HEK293T (cell line): ENCODE data around the gene THSD4.

Experiments used
- BHLHE40 ChIP-seq: fragments of 450-650 bp; IDR thresholded peaks from 2 replicates; pipeline ENCODE4 v1.6.1; 2016; ENCODE audit warnings: mild to moderate bottlenecking, moderate library complexity, borderline replicate concordance
- ELF4 ChIP-seq: fragments of 450-650 bp; IDR thresholded peaks from 2 replicates; pipeline ENCODE4 v1.6.1; 2017; ENCODE audit warnings: antibody characterized with exemption
- FOXA1 ChIP-seq: fragments of 450-650 bp; IDR thresholded peaks from 2 replicates; pipeline ENCODE4 v1.6.1; 2016; ENCODE audit warnings: mild to moderate bottlenecking
- SP1 ChIP-seq: fragments of 450-650 bp; IDR thresholded peaks from 2 replicates; pipeline ENCODE4 v1.6.1; 2017
- SUZ12 ChIP-seq: fragments of 450-650 bp; IDR thresholded peaks from 2 replicates; pipeline ENCODE4 v1.6.1; 2016; ENCODE audit warnings: mild to moderate bottlenecking

DNA sequence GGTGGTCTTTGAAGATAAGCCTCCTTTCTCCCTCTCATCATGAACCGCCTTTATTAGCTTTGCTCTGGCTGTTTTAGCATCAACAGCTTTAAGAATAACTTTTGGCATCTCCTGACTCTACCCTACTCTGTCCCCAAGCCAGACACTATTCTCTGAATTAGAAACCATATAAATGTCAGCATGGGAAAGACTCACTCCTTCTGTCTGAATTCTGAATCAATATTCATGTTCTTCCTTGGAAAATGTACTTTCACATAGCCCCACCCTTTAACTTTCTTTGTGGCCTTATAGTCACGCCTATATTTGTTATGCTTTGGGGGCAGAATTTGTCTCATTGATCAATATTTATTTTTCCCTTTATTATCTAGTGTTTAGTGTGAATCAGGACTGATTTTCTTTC, 563.3 kb downstream of the THSD4 start:
- TF ChIP-seq SUZ12 (no peak), FOXA1 (no peak), SP1 (no peak), BHLHE40 (no peak), ELF4 (no peak)
